ENCODE results near the gene TRAPPC3. TPM values are rescaled to one million over a fixed set of nuclear protein-coding genes. Genes with fewer than 3 reads are reported as not detected.

Gene TRAPPC3
- total and polyA plus RNA-seq, 9 of the 15 experiments (the other 6 are each of a cell fraction or from before 2014, with no cell fraction given): 20.6 to 141 (median 112) TPM

GRCh38 chr1:36143424-36143823 is 5.9 kb downstream of the TRAPPC3 start:
- no peak overlapping the region for H3K4me2 ChIP-seq (ENCODE audit: insufficient read depth, low read length)
- H3K4me3 ChIP-seq: no peak overlapping the region
- H3K27me3 ChIP-seq (ENCODE audit: control insufficient read depth in 2 of 2, insufficient read depth in 2 of 2, low read length in 2 of 2): no peaks in the 10 kb centered on the region
- no TSS peak for BruUV-seq (replicated peaks)
- DNase-seq (ENCODE audit: extremely low read depth in 1 of 4, low spot score in 3 of 4): no peak
- no peak for ATAC-seq
- H3K4me1 ChIP-seq (replicated peaks in 1 of 2; ENCODE audit: control insufficient read depth in 2 of 2, insufficient read depth in 2 of 2, low read length in 2 of 2): peaks cover 3 to 6% of the 10 kb centered on the region in 2 experiments; a peak in 3 of 5 replicates
- peaks cover 11% of the 10 kb centered on the region; the same call in 1 of the 2 replicates for H4K20me1 ChIP-seq (replicated peaks; ENCODE audit: control insufficient read depth, insufficient read depth, low read length)
- WGBS (ENCODE audit: insufficient coverage, low coverage, missing lambda C conversion rate): 66% methylated on average over 4 of the region's 4 CpGs
- H3K9ac ChIP-seq (ENCODE audit: insufficient read depth in 1 of 2, low read depth in 2 of 2, low read length in 2 of 2): no peak overlapping the region
- ChIA-PET CTCF (ENCODE audit: low intra/inter-chr PET ratio) (no interaction called here), POLR2A (interaction anchor here (0.6 kb wide), 1 partner anchor 10 kb away, joined by 3 read pairs; no protein-coding TSS in a partner anchor)
- H3K27ac ChIP-seq (ENCODE audit: extremely low read depth, low read depth, low read length): no peak overlapping the region
- peaks cover 54% of the 10 kb centered on the region for H3K36me3 ChIP-seq (ENCODE audit: control insufficient read depth, insufficient read depth, low read length)
- peaks cover 59% of the 10 kb centered on the region for H3K79me2 ChIP-seq (ENCODE audit: control insufficient read depth, insufficient read depth, low read length)
- no peak overlapping the region for H2AFZ ChIP-seq (ENCODE audit: low read depth, low read length)
- H3K9me1 ChIP-seq (ENCODE audit: control insufficient read depth, insufficient read depth, low read length): peaks cover 4% of the 10 kb centered on the region
- no peak for FAIRE-seq
- in situ Hi-C loops (cut with MboI) (no loop called here), intact Hi-C loops (cut with micrococcal nuclease) (no loop called here)
- H3K9me3 ChIP-seq (replicated peaks; ENCODE audit: control insufficient read depth, insufficient read depth, low read depth, low read length): 0 out of 2 replicates have a peak, but pooled peaks cover 2% of the 10 kb centered on the region
- TF ChIP-seq CREB3 (tag; conservative IDR thresholded peaks at IDR 0.05; ENCODE audit: low read depth): no peak
- TF ChIP-seq ZFP36 (IDR thresholded peaks at IDR 0.05; ENCODE audit: low read depth, low read length, partially characterized antibody): no peak
- no peak for TF ChIP-seq ZNF41 (CRISPR knock-in tag; conservative IDR thresholded peaks at IDR 0.05)
- TF ChIP-seq SUPT5H (IDR thresholded peaks at IDR 0.05): no peak
- TF ChIP-seq, protein P1, sequence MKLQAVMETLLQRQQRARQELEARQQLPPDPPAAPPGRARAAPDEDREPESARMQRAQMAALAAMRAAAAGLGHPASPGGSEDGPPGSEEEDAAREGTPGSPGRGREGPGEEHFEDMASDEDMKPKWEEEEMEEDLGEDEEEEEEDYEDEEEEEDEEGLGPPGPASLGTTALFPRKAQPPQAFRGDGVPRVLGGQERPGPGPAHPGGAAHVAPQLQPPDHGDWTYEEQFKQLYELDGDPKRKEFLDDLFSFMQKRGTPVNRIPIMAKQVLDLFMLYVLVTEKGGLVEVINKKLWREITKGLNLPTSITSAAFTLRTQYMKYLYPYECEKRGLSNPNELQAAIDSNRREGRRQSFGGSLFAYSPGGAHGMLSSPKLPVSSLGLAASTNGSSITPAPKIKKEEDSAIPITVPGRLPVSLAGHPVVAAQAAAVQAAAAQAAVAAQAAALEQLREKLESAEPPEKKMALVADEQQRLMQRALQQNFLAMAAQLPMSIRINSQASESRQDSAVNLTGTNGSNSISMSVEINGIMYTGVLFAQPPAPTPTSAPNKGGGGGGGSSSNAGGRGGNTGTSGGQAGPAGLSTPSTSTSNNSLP (IDR thresholded peaks at IDR 0.05; ENCODE audit: borderline replicate concordance, low read depth, low read length): no peak
- no peak for TF ChIP-seq KHSRP (IDR thresholded peaks at IDR 0.05)
- TF ChIP-seq ARNT (IDR thresholded peaks at IDR 0.05): no peak
- TF ChIP-seq MCM5 (IDR thresholded peaks at IDR 0.05; ENCODE audit: low read depth): no peak
- no peak for TF ChIP-seq ZFP1 (CRISPR knock-in tag; IDR thresholded peaks at IDR 0.05)
- TF ChIP-seq ZNF76 (CRISPR knock-in tag; IDR thresholded peaks at IDR 0.05; ENCODE audit: borderline replicate concordance): no peak
- peak; percentile 21; the same call in 1 of the 2 replicates for TF ChIP-seq NR2C1 (IDR thresholded peaks at IDR 0.05)
- TF ChIP-seq NR2C1 (tag; IDR thresholded peaks at IDR 0.05): no peak
- no peak for TF ChIP-seq ZNF133 (CRISPR knock-in tag; IDR thresholded peaks at IDR 0.05)
- TF ChIP-seq, protein P2, sequence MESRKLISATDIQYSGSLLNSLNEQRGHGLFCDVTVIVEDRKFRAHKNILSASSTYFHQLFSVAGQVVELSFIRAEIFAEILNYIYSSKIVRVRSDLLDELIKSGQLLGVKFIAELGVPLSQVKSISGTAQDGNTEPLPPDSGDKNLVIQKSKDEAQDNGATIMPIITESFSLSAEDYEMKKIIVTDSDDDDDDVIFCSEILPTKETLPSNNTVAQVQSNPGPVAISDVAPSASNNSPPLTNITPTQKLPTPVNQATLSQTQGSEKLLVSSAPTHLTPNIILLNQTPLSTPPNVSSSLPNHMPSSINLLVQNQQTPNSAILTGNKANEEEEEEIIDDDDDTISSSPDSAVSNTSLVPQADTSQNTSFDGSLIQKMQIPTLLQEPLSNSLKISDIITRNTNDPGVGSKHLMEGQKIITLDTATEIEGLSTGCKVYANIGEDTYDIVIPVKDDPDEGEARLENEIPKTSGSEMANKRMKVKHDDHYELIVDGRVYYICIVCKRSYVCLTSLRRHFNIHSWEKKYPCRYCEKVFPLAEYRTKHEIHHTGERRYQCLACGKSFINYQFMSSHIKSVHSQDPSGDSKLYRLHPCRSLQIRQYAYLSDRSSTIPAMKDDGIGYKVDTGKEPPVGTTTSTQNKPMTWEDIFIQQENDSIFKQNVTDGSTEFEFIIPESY (CRISPR knock-in tag; IDR thresholded peaks at IDR 0.05): peak; percentile 87
- TF ChIP-seq ELK1 (CRISPR knock-in tag; IDR thresholded peaks at IDR 0.05): no peak
- TF ChIP-seq ADNP (tag; IDR thresholded peaks at IDR 0.05): peak; percentile 52; the same call in 1 of the 2 replicates
- no peak for TF ChIP-seq HNRNPK (IDR thresholded peaks at IDR 0.05; ENCODE audit: low read depth, low read length, poor library complexity, severe bottlenecking)
- no peak for TF ChIP-seq USF1 (CRISPR knock-in tag; IDR thresholded peaks at IDR 0.05)

Data from K562 (cell line).